MCF 10A (cell line): Measurements from ENCODE around the gene RSPH9. TPM values are rescaled to one million over a fixed set of nuclear protein-coding genes. Genes with fewer than 3 reads are reported as not detected.

Source experiments
- BruUV-seq: library from RNA; stranded (reverse); fragments of 400-500 nt; replicated peaks from 2 replicates; lab custom pipeline; 2021; lab: Mats Ljungman, UMichigan
- CTCF ChIA-PET: fragments of 300-600 bp; sonication (Branson Sonifier 250); formaldehyde crosslinking; extraction: SDS; loops from one replicate; lab custom pipeline; 2021; ENCODE audit warnings: antibody characterized with exemption, inconsistent platforms; lab: Yijun Ruan, JAX
- POLR2A ChIA-PET: fragments of 300-600, 350-650 bp; sonication (Branson Sonifier 250); formaldehyde crosslinking; extraction: SDS; loops from one replicate; lab custom pipeline; 2020; ENCODE audit warnings: antibody characterized with exemption, inconsistent platforms; lab: Yijun Ruan, JAX
- DNase-seq: peaks from one replicate; pipeline ENCODE4 v3.0.0-alpha.2; 2018; ENCODE audit not compliant: unreplicated experiment
- H3K27ac Mint-ChIP-seq: one replicate; pipeline ENCODE4 v1.8.0; 2022; ENCODE audit warnings: mild to moderate bottlenecking, low read depth, mixed read lengths; ENCODE audit not compliant: unreplicated experiment
- H3K27me3 Mint-ChIP-seq: one replicate; pipeline ENCODE4 v1.8.0; 2022; ENCODE audit warnings: mixed read lengths; ENCODE audit not compliant: insufficient read depth, unreplicated experiment
- H3K36me3 Mint-ChIP-seq: one replicate; pipeline ENCODE4 v1.8.0; 2022; ENCODE audit warnings: mild to moderate bottlenecking, moderate library complexity, mixed read lengths; ENCODE audit not compliant: insufficient read depth, unreplicated experiment
- H3K4me1 Mint-ChIP-seq: one replicate; pipeline ENCODE4 v1.8.0; 2022; ENCODE audit warnings: mixed read lengths; ENCODE audit not compliant: insufficient read depth, unreplicated experiment
- H3K4me3 Mint-ChIP-seq: one replicate; pipeline ENCODE4 v1.8.0; 2022; ENCODE audit warnings: mild to moderate bottlenecking, moderate library complexity, mixed read lengths; ENCODE audit not compliant: unreplicated experiment
- H3K9me3 Mint-ChIP-seq: one replicate; pipeline ENCODE4 v1.8.0; 2022; ENCODE audit warnings: mixed read lengths; ENCODE audit not compliant: unreplicated experiment
- intact Hi-C: fragments of 100-400 bp; cut with micrococcal nuclease; formaldehyde crosslinking; loops from 2 replicates; pipeline ENCODE4 v1.14.1; 2022
- total RNA-seq: library from RNA; stranded (reverse); gene quantifications from 2 replicates; pipeline ENCODE4 v1.2.3, GENCODE V29; 2022
- TF ChIP-seq, protein P1 (sequence below): fragments of 200-600 bp; IDR thresholded peaks from one replicate; pipeline ENCODE4 v1.8.0; 2022; ENCODE audit warnings: antibody characterized with exemption, mild to moderate bottlenecking; ENCODE audit not compliant: unreplicated experiment

RSPH9 gene
- total RNA-seq, 1 experiment from 2014 or later: not detected

DNA sequence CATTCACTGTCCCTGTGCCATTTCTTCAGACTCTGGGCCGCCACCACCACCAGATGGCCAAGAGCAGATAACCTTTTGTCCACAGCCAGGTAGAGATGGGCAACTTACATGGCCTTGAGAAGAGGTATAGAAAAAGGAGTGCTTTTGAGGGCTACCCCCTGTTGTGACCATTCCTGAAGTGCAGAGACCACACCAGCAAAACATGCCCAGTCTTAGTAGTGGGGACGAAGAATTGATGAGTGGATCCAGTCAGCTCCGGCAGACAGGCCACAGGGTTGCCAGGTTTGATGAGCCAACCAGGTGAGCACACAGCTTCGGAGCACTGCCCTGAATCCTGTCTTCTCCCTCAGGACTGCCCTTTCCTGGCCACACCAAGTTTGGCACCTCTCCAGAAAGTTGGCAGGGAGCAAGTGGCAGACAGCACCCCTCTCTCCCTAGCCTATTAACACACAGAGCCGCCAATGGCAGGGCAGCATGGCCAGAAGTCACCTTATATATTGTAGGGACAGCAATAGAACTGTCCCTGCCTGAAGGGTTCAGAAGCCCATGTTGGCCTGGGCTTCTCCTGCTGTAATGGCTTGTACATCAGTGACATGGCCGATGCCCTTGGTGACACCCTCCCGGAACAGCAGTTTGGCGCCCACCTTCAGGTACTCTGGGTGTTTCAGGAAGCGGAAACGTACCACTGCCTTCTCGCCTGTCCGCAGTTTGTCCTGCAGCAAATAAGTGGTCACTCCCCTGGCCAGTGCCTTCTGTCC is 23.6 kb upstream of the RSPH9 start:
- TF ChIP-seq, protein P1, sequence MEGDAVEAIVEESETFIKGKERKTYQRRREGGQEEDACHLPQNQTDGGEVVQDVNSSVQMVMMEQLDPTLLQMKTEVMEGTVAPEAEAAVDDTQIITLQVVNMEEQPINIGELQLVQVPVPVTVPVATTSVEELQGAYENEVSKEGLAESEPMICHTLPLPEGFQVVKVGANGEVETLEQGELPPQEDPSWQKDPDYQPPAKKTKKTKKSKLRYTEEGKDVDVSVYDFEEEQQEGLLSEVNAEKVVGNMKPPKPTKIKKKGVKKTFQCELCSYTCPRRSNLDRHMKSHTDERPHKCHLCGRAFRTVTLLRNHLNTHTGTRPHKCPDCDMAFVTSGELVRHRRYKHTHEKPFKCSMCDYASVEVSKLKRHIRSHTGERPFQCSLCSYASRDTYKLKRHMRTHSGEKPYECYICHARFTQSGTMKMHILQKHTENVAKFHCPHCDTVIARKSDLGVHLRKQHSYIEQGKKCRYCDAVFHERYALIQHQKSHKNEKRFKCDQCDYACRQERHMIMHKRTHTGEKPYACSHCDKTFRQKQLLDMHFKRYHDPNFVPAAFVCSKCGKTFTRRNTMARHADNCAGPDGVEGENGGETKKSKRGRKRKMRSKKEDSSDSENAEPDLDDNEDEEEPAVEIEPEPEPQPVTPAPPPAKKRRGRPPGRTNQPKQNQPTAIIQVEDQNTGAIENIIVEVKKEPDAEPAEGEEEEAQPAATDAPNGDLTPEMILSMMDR: no peak
- peaks cover 17% of the 10 kb centered on the region for H3K4me1 Mint-ChIP-seq
- no peaks in the 10 kb centered on the region for H3K27me3 Mint-ChIP-seq
- no peak for DNase-seq
- H3K4me3 Mint-ChIP-seq: no peak overlapping the region
- BruUV-seq: TSS peak; percentile 1
- intact Hi-C loops: no loop called here
- ChIA-PET POLR2A (interaction anchor here (0.6 to 9.8 kb wide), 5 partner anchors 8 to 439 kb away, joined by 3 to 49 read pairs (median 4); partner anchors contain the start of genes GTPBP2 and MAD2L1BP), CTCF (no interaction called here)
- no peak overlapping the region for H3K27ac Mint-ChIP-seq
- H3K9me3 Mint-ChIP-seq: no peaks in the 10 kb centered on the region
- H3K36me3 Mint-ChIP-seq: peaks cover 67% of the 10 kb centered on the region

DNA sequence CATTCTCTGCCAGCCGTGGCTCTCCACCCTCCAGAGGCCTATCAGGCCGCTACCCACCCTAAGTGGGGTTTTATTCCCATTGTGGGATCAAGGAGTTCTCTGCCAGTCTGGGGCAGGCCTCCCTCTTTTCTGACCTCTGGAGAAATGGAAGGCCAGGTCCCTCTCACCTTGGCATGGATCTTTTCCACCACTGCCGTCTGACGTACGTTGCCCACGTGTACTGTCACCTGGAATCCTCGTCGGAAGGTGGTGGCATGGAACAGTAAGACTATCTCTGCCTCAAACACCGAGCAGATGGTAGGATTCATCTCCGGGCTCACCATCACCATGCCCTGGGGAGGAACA is 23.0 kb upstream of the RSPH9 start:
- BruUV-seq: no TSS peak
- Mint-ChIP-seq H3K4me1 (peaks cover 23% of the 10 kb centered on the region), H3K4me3 (no peak overlapping the region), H3K36me3 (peaks cover 62% of the 10 kb centered on the region), H3K27me3 (no peaks in the 10 kb centered on the region), H3K27ac (peak overlapping the region; percentile 29), H3K9me3 (no peaks in the 10 kb centered on the region)
- ChIA-PET POLR2A (interaction anchor here (0.6 to 1.9 kb wide), 3 partner anchors 14 to 180 kb away, joined by 3 to 7 read pairs (median 3); partner anchors contain the start of gene MAD2L1BP), CTCF (interaction anchor here (0.6 kb wide), 1 partner anchor 13 kb away, joined by 4 read pairs; no protein-coding TSS in a partner anchor)
- TF ChIP-seq, protein P1: no peak
- no peak for DNase-seq
- intact Hi-C loops: no loop called here

DNA sequence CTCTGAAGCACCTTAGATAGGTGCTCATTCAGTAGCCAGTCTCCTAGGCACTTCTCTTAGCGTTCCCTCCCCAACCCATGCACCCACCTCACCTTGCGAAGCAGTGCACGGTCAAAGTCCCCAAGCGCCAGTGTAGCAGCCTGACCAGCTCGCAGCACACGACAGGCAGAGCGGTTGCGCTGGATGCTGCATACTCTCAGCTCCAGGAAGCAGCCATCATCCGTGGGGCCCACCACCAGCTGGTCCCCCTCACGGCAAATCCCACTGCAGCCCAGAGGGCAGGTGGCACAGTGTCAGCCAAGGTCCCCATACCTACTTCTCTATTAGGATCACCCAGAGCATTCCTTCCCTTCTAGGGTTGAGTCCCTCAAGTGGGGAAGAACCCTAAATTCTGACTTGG is 22.3 kb upstream of the RSPH9 start:
- BruUV-seq: no TSS peak
- intact Hi-C loops: no loop called here
- TF ChIP-seq, protein P1: no peak
- Mint-ChIP-seq H3K27ac (peak overlapping the region; percentile 29), H3K4me3 (no peak overlapping the region), H3K9me3 (no peaks in the 10 kb centered on the region), H3K27me3 (no peaks in the 10 kb centered on the region), H3K4me1 (peaks cover 30% of the 10 kb centered on the region), H3K36me3 (peaks cover 59% of the 10 kb centered on the region)
- no peak for DNase-seq
- ChIA-PET POLR2A (interaction anchor here (0.6 to 1.9 kb wide), 3 partner anchors 13 to 291 kb away, joined by 3 to 7 read pairs (median 3); partner anchors contain the start of gene MAD2L1BP), CTCF (interaction anchor here (0.6 kb wide), 1 partner anchor 13 kb away, joined by 4 read pairs; no protein-coding TSS in a partner anchor)
